ENCODE data around the gene KCNAB1. TPM values are rescaled to one million over a fixed set of nuclear protein-coding genes. Genes with fewer than 3 reads are reported as not detected.

KCNAB1 gene
- total and polyA plus RNA-seq, 2 donors (not counting 1 experiment from before 2014, with no cell fraction given) = 0.03 to 0.33 TPM

DNA sequence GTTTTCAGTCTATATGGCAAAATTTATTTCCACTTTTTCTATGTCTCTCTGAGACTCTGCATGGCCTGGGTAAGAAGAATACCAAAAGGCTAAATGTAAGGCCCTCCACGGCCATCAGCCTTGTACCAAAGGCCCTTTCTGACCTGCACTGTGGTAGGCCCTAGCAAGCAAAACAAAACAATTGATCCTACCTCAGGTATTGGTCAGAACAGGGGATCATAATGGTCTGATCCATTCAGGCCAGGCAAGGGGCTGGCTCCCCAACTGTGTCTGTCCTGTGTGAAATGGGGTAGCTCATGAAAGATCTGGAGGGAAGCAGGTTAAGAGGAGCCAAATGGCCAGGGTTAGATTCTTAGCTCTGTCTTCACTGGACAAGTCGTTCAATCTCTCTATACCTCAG lies 253.3 kb downstream of the KCNAB1 start:
- TF ChIP-seq, protein P1, sequence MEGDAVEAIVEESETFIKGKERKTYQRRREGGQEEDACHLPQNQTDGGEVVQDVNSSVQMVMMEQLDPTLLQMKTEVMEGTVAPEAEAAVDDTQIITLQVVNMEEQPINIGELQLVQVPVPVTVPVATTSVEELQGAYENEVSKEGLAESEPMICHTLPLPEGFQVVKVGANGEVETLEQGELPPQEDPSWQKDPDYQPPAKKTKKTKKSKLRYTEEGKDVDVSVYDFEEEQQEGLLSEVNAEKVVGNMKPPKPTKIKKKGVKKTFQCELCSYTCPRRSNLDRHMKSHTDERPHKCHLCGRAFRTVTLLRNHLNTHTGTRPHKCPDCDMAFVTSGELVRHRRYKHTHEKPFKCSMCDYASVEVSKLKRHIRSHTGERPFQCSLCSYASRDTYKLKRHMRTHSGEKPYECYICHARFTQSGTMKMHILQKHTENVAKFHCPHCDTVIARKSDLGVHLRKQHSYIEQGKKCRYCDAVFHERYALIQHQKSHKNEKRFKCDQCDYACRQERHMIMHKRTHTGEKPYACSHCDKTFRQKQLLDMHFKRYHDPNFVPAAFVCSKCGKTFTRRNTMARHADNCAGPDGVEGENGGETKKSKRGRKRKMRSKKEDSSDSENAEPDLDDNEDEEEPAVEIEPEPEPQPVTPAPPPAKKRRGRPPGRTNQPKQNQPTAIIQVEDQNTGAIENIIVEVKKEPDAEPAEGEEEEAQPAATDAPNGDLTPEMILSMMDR (conservative IDR thresholded peaks at IDR 0.05 in 1 of 2, IDR thresholded peaks at IDR 0.05 in 1 of 2; ENCODE audit: low read depth in 1 of 2, low read length in 2 of 2) = no peak
- TF ChIP-seq EZH2 (IDR thresholded peaks at IDR 0.05; ENCODE audit: low read length, missing control alignments) = no peak
- Histone ChIP-seq H2AFZ (ENCODE audit: low read length) (no peak overlapping the region), H3K9me3 (ENCODE audit: control insufficient read depth, insufficient read depth, low read depth, low read length) (no peaks in the 10 kb centered on the region), H3K4me1 (ENCODE audit: control insufficient read depth, extremely low read depth, insufficient read depth, low read length) (no peaks in the 10 kb centered on the region), H4K20me1 (ENCODE audit: control insufficient read depth, extremely low read depth, insufficient read depth, low read length) (no peaks in the 10 kb centered on the region), H3K4me3 (replicated peaks in 1 of 4; ENCODE audit: control extremely low read depth in 1 of 4, insufficient read depth in 1 of 4, low read depth in 3 of 4, low read length in 4 of 4) (no peak overlapping the region), H3K27me3 (ENCODE audit: control insufficient read depth, insufficient read depth, low read length) (no peaks in the 10 kb centered on the region), H3K36me3 (ENCODE audit: control insufficient read depth, insufficient read depth, low read length) (no peaks in the 10 kb centered on the region), H3K9ac (ENCODE audit: insufficient read depth, low read length) (no peak overlapping the region), H3K27ac (ENCODE audit: insufficient read depth, low read length) (no peak overlapping the region), H3K4me2 (ENCODE audit: extremely low read depth, insufficient read depth, low read length) (no peak overlapping the region), H3K79me2 (ENCODE audit: control insufficient read depth, insufficient read depth, low read length) (no peaks in the 10 kb centered on the region)
- DNase-seq (ENCODE audit: low read depth in 2 of 2) = no peak

DNA sequence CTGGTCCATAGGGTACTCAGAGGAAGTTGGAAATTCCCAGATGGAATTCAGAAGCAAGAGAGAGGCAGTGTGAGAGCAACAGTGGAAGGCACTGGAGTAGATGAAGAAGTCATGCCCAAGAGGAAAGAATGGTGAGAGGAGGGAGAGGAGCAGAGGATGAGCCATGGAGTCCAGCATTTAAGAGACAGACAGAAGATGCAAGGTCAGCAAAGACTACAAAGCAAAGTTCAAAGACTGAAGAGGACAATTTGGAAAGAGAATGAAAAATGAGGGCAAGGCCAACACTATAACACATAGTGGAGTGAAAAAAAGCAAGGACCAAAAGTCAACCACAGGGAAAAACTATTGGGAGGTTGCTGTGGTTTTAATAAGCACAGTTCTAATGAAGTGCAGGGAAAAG lies 255.8 kb downstream of the KCNAB1 start:
- Histone ChIP-seq H3K27me3 (ENCODE audit: control insufficient read depth, insufficient read depth, low read length) (peaks cover 2% of the 10 kb centered on the region), H3K4me1 (ENCODE audit: control insufficient read depth, extremely low read depth, insufficient read depth, low read length) (no peaks in the 10 kb centered on the region), H3K36me3 (ENCODE audit: control insufficient read depth, insufficient read depth, low read length) (no peaks in the 10 kb centered on the region), H4K20me1 (ENCODE audit: control insufficient read depth, extremely low read depth, insufficient read depth, low read length) (no peaks in the 10 kb centered on the region), H3K27ac (ENCODE audit: insufficient read depth, low read length) (no peak overlapping the region), H3K4me2 (ENCODE audit: extremely low read depth, insufficient read depth, low read length) (no peak overlapping the region), H3K9me3 (ENCODE audit: control insufficient read depth, insufficient read depth, low read depth, low read length) (no peaks in the 10 kb centered on the region), H2AFZ (ENCODE audit: low read length) (no peak overlapping the region), H3K79me2 (ENCODE audit: control insufficient read depth, insufficient read depth, low read length) (no peaks in the 10 kb centered on the region), H3K4me3 (replicated peaks in 1 of 4; ENCODE audit: control extremely low read depth in 1 of 4, insufficient read depth in 1 of 4, low read depth in 3 of 4, low read length in 4 of 4) (no peak overlapping the region), H3K9ac (ENCODE audit: insufficient read depth, low read length) (no peak overlapping the region)
- TF ChIP-seq EZH2 (IDR thresholded peaks at IDR 0.05; ENCODE audit: low read length, missing control alignments) = no peak
- TF ChIP-seq, protein P1 (conservative IDR thresholded peaks at IDR 0.05 in 1 of 2, IDR thresholded peaks at IDR 0.05 in 1 of 2; ENCODE audit: low read depth in 1 of 2, low read length in 2 of 2) = no peak
- DNase-seq (ENCODE audit: low read depth in 2 of 2) = no peak

DNA sequence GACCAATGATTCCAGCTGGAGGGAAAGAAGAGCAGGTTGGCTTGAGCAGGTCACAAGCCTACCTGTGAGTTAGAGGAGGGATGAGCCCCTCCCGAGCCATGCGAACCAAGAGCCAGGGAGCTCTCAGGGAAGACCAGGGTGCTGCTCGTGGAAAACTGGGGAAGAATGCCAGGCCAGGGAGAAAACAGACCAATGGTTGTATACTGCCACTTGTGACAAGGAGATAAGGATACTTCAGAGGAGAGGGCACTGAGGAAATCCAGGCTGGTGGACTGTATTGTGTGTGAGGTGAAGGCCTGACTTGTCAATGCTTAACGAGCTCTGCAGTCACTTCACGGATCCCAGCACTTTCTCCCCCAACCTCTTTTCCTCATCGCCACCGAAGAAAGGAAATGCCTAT lies 256.9 kb downstream of the KCNAB1 start:
- Histone ChIP-seq H3K27me3 (ENCODE audit: control insufficient read depth, insufficient read depth, low read length) (peaks cover 2% of the 10 kb centered on the region), H2AFZ (ENCODE audit: low read length) (no peak overlapping the region), H3K4me3 (replicated peaks in 1 of 4; ENCODE audit: control extremely low read depth in 1 of 4, insufficient read depth in 1 of 4, low read depth in 3 of 4, low read length in 4 of 4) (no peak overlapping the region), H3K36me3 (ENCODE audit: control insufficient read depth, insufficient read depth, low read length) (no peaks in the 10 kb centered on the region), H3K9ac (ENCODE audit: insufficient read depth, low read length) (no peak overlapping the region), H3K27ac (ENCODE audit: insufficient read depth, low read length) (no peak overlapping the region), H3K4me1 (ENCODE audit: control insufficient read depth, extremely low read depth, insufficient read depth, low read length) (no peaks in the 10 kb centered on the region), H3K9me3 (ENCODE audit: control insufficient read depth, insufficient read depth, low read depth, low read length) (no peaks in the 10 kb centered on the region), H3K79me2 (ENCODE audit: control insufficient read depth, insufficient read depth, low read length) (no peaks in the 10 kb centered on the region), H4K20me1 (ENCODE audit: control insufficient read depth, extremely low read depth, insufficient read depth, low read length) (no peaks in the 10 kb centered on the region), H3K4me2 (ENCODE audit: extremely low read depth, insufficient read depth, low read length) (no peak overlapping the region)
- TF ChIP-seq, protein P1 (conservative IDR thresholded peaks at IDR 0.05 in 1 of 2, IDR thresholded peaks at IDR 0.05 in 1 of 2; ENCODE audit: low read depth in 1 of 2, low read length in 2 of 2) = no peak
- no peak for TF ChIP-seq EZH2 (IDR thresholded peaks at IDR 0.05; ENCODE audit: low read length, missing control alignments)
- DNase-seq (ENCODE audit: low read depth in 2 of 2) = no peak

Data from fibroblast of lung (primary cell).